Type B pancreatic cell (in vitro differentiated cells): ENCODE results near the gene FPR2. TPM values are rescaled to one million over a fixed set of nuclear protein-coding genes. Genes with fewer than 3 reads are reported as not detected.
A peak's percentile ranks its signal among the peaks of the same experiment; 100 is the strongest.
"Not testable (repeated sequence)": the region's sequence is repeated elsewhere in the genome, so short reads cannot be mapped to it uniquely, and the experiment has no call there.

Experiments used
- DNase-seq: peaks from one replicate; pipeline ENCODE4 v3.0.0; 2021; ENCODE audit warnings: mixed read lengths; ENCODE audit not compliant: unreplicated experiment; ENCODE audit errors: extremely low spot score
- H3K27ac Mint-ChIP-seq: 2 replicates; pipeline ENCODE4 v1.8.0; 2021; ENCODE audit warnings: mild to moderate bottlenecking, mixed read lengths
- H3K27me3 Mint-ChIP-seq: 2 replicates; pipeline ENCODE4 v1.8.0; 2021; ENCODE audit warnings: mixed read lengths
- H3K36me3 Mint-ChIP-seq: 2 replicates; pipeline ENCODE4 v1.8.0; 2021; ENCODE audit warnings: mixed read lengths
- H3K4me1 Mint-ChIP-seq: one replicate; pipeline ENCODE4 v1.8.0; 2021; ENCODE audit warnings: mixed read lengths; ENCODE audit not compliant: unreplicated experiment
- H3K4me3 Mint-ChIP-seq: 2 replicates; pipeline ENCODE4 v1.8.0; 2021; ENCODE audit warnings: mild to moderate bottlenecking, mixed read lengths
- H3K9me3 Mint-ChIP-seq: 2 replicates; pipeline ENCODE4 v1.8.0; 2021; ENCODE audit warnings: mixed read lengths
- total RNA-seq: library from RNA; stranded (reverse); gene quantifications from 2 replicates; pipeline ENCODE4 v1.2.1, GENCODE V29; 2021; ENCODE audit warnings: low replicate concordance
- TF ChIP-seq, protein P1 (sequence below): fragments of 200-600 bp; sonication (generic); conservative IDR thresholded peaks from 2 replicates; pipeline ENCODE4 v1.5.0; 2021; ENCODE audit warnings: antibody characterized with exemption, mild to moderate bottlenecking

Gene FPR2
- total RNA-seq, 1 donor from 2014 or later: not detected

DNA sequence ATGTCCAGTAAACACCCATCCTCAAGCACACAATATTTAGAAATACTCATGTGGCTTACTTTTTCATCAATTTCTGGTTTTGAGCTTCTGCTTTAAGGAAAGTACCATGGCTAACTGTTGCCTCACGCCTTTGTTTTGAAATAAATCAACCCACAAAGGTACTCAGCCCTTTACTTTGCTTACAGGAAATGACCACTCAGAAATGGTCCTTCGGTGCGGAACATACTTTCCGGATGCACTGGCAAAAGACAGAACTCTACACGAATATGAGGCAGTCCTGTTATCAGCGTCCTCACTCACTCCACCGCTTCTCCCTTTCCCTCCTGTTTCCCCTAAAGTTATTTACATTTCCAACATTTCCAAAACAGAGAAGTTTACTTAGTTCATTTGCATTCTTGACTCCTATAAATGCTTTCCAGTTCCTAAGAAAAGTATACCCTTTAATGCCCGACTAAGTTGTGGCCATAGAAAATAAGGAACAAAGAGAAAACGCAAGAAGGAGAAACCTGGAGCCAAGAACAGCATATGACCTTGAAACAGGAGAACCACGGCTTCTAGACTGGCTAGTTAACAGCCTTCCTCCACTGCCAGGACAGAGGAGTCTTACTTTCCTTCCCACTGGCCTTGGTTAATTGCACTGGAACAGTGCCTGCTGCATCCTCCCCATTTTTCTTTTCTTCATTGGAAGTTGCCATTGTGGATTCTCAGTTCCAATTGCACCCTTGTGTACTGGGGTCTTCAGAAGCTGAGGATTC lies 10.6 kb downstream of the FPR2 start:
- Mint-ChIP-seq H3K27me3 (peaks cover 37% of the 10 kb centered on the region), H3K27ac (no peak overlapping the region), H3K9me3 (no peaks in the 10 kb centered on the region), H3K4me1 (no peaks in the 10 kb centered on the region), H3K4me3 (no peak overlapping the region), H3K36me3 (no peaks in the 10 kb centered on the region)
- no peak for DNase-seq
- TF ChIP-seq, protein P1, sequence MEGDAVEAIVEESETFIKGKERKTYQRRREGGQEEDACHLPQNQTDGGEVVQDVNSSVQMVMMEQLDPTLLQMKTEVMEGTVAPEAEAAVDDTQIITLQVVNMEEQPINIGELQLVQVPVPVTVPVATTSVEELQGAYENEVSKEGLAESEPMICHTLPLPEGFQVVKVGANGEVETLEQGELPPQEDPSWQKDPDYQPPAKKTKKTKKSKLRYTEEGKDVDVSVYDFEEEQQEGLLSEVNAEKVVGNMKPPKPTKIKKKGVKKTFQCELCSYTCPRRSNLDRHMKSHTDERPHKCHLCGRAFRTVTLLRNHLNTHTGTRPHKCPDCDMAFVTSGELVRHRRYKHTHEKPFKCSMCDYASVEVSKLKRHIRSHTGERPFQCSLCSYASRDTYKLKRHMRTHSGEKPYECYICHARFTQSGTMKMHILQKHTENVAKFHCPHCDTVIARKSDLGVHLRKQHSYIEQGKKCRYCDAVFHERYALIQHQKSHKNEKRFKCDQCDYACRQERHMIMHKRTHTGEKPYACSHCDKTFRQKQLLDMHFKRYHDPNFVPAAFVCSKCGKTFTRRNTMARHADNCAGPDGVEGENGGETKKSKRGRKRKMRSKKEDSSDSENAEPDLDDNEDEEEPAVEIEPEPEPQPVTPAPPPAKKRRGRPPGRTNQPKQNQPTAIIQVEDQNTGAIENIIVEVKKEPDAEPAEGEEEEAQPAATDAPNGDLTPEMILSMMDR: no peak

GRCh38 chr19:51772977-51773376 lies 12.0 kb downstream of the FPR2 start:
- H3K9me3 Mint-ChIP-seq: no peaks in the 10 kb centered on the region

DNA sequence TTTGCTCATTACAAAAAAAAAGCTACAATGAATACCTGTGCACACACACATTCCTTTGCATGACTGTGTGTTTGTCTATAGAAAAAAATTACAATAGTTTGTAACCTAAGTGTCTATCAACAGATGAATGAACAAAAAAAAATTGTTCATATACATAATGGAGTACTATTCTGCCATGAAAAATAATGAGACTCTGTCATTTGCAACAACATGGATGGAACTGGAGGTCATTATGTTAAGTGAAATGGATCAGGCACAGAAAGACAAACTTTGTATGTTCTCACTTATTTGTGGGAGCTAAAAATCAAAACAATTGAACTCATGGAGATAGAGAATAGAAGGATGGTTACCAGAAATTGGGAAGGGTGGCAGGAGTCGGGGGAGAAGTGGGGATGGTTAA lies 15.6 kb downstream of the FPR2 start:
- not testable (repeated sequence) for DNase-seq, H3K4me1 Mint-ChIP-seq, H3K36me3 Mint-ChIP-seq, H3K4me3 Mint-ChIP-seq, H3K9me3 Mint-ChIP-seq, H3K27ac Mint-ChIP-seq
- peaks cover 55% of the 10 kb centered on the region for H3K27me3 Mint-ChIP-seq

More at GRCh38 chr19:51772977-51773376, 12.0 kb downstream of the FPR2 start:
- H3K4me3 Mint-ChIP-seq: no peak overlapping the region
- H3K36me3 Mint-ChIP-seq: no peaks in the 10 kb centered on the region
- DNase-seq: no peak
- peaks cover 36% of the 10 kb centered on the region for H3K27me3 Mint-ChIP-seq
- no peaks in the 10 kb centered on the region for H3K4me1 Mint-ChIP-seq
- H3K27ac Mint-ChIP-seq: no peak overlapping the region
- TF ChIP-seq, protein P1: no peak

DNA sequence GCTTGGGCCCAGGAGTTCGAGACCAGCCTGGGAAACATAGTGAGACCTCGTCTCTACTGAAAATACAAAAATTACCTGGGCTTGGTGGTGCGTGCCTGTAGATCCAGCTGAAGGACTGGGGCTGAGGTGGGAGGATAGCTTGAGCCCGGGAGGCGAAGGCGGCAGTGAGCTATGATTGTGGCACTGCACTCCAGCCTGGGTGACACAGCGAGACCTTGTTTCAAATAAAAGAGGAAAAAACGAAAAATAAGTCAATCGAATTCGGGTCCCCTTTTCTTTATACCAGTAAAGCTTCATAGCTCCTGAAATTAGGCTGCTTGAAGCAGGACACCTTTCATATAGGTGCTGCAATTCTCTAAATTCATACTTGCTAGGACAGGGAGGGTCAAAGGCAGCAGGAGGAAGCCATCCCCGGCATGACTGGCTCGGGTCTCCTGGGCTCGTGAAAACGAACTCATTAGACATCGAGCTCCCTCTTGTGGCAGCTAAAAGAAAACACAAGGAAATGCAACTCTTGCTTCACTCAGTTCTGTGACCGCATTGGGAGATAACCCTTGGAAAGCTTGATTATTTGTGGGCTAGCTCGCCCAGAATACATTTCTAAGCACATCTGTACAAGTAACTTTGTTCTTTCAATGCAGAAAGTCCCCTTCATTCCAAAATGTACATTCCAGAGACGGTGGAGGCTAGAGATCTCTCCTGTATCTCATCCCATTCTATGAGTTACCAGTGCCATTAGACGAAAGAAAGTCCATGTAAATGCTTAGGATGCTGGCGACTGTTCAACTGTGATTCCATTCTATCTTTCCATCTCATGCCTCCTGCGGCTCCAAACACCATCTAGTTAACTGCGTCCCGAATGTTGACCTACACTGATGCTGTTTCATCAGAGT lies 16.8 kb downstream of the FPR2 start:
- Mint-ChIP-seq H3K27me3 (peaks cover 58% of the 10 kb centered on the region), H3K36me3 (no peaks in the 10 kb centered on the region), H3K27ac (no peak overlapping the region), H3K4me3 (no peak overlapping the region), H3K9me3 (no peaks in the 10 kb centered on the region), H3K4me1 (no peaks in the 10 kb centered on the region)
- no peak for DNase-seq
- TF ChIP-seq, protein P1: peak; percentile 83

DNA sequence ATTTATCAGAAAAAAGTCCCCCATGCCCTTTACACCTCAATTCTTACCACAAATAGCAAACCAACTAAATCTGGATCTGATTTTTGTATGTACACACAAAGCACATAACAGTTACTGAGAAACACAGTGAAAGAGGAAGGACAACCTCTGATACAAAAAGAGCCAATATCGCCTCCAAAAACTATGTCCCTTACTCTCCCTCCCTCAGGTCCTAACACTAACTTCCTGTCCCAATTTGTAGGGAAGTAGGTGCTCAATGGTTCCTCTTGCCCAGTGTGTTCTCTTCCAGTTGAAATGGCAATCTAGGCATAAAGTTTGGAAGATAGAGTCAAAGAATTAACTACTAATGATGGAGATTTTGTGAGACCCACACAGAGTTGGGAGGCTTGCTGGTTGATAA lies 18.2 kb downstream of the FPR2 start:
- no peak for DNase-seq
- Mint-ChIP-seq H3K9me3 (no peaks in the 10 kb centered on the region), H3K4me3 (no peak overlapping the region), H3K36me3 (no peaks in the 10 kb centered on the region), H3K27me3 (peaks cover 50% of the 10 kb centered on the region), H3K4me1 (no peaks in the 10 kb centered on the region), H3K27ac (no peak overlapping the region)
- TF ChIP-seq, protein P1: no peak

GRCh38 chr19:51779703-51780102 lies 18.7 kb downstream of the FPR2 start:
- TF ChIP-seq, protein P1: no peak
- Mint-ChIP-seq H3K27me3 (peaks cover 48% of the 10 kb centered on the region), H3K36me3 (no peaks in the 10 kb centered on the region), H3K4me1 (no peaks in the 10 kb centered on the region), H3K4me3 (no peak overlapping the region), H3K9me3 (no peaks in the 10 kb centered on the region), H3K27ac (no peak overlapping the region)
- no peak for DNase-seq
